Measurements from ENCODE around the gene SRP9.

The SRP9 gene

GRCh38 chr1:225815526-225816178 is 38.0 kb downstream of the SRP9 start:
- TF ChIP-seq CTCF (IDR thresholded peaks at IDR 0.05) (no peak), ZFX (IDR thresholded peaks at IDR 0.05; ENCODE audit: borderline replicate concordance) (no peak)
- no peak overlapping the region for H3K27ac ChIP-seq

DNA sequence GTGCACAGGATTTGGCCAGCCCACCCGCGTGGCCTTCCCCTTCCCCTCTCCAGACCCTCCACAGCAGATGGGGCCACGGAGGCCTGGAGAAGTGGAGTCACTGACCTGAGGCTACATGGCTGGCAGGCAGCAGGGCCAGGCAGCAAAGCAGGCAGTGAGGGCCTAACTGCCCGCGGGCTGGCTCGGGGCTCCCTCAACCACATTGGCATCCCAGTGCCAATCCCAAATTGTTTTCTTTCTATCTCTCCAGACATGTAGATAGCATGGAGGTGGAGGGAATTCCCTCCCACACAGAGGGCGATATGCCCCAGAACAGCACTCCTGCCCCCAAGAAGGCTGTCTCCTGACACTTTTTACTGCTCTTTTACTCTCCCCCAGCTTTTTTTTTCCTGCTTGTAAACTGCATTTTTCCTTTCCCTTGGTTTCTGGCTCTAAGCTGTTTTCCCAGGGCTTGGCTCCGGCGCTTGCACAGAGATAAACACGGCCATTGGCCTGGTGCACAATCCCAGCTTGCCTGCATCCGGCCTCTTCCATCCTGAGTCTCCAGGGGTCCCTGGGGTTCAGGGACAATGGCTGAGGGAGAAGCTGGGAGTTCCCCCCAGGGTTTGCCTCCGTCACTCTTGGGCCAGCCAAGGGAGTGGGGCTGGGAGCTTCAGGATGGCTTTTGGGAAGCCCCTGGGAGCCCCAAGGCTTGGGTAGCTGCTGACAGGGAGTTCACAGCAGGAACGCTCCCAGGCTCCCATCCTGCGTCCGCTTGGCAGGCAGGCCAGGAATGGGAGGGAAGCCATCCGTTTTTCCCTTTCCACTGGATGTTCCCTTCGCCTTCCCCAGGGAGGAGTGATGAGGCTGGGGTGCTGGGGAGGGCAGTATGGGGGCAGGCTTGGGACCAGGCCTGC is 39.3 kb downstream of the SRP9 start:
- peak overlapping the region; percentile 52 for H3K27ac ChIP-seq
- no peak for TF ChIP-seq ZFX (IDR thresholded peaks at IDR 0.05; ENCODE audit: borderline replicate concordance)
- TF ChIP-seq CTCF (IDR thresholded peaks at IDR 0.05): no peak; the same call in 1 of the 2 replicates

DNA sequence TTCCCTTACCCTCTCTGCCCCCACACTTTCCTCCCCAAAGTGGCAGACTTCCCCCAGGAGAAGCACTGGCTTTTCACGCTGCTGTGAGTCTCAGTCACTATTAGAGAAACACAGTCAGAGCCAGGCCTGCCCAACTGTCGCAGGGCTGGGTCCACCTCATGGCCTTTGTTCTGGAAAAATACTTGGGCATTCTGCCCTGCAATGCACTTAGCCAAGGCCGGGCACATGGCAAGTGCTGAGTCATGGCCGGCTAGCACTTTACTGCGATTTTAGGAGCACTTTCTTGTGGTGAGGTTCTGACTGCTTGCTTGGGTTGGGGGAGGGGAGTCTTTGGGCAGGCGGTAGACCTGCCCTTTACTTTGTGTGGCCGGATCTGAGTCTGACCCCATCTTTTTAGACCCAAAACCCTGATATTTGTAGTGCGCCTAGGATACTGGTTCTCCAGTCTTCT is 40.0 kb downstream of the SRP9 start:
- no peak for TF ChIP-seq ZFX (IDR thresholded peaks at IDR 0.05; ENCODE audit: borderline replicate concordance)
- no peak for TF ChIP-seq CTCF (IDR thresholded peaks at IDR 0.05)
- H3K27ac ChIP-seq: peak overlapping the region; percentile 52

- no peak for TF ChIP-seq CTCF (IDR thresholded peaks at IDR 0.05)
- no peak for TF ChIP-seq ZFX (IDR thresholded peaks at IDR 0.05; ENCODE audit: borderline replicate concordance)
- peak overlapping the region; percentile 52 for H3K27ac ChIP-seq
Observed at GRCh38 chr1:225818229-225818628, 40.6 kb downstream of the SRP9 start.

GRCh38 chr1:225819346-225820192 is 41.9 kb downstream of the SRP9 start:
- no peak for TF ChIP-seq CTCF (IDR thresholded peaks at IDR 0.05)
- TF ChIP-seq ZFX (IDR thresholded peaks at IDR 0.05; ENCODE audit: borderline replicate concordance): no peak
- no peak overlapping the region for H3K27ac ChIP-seq

DNA sequence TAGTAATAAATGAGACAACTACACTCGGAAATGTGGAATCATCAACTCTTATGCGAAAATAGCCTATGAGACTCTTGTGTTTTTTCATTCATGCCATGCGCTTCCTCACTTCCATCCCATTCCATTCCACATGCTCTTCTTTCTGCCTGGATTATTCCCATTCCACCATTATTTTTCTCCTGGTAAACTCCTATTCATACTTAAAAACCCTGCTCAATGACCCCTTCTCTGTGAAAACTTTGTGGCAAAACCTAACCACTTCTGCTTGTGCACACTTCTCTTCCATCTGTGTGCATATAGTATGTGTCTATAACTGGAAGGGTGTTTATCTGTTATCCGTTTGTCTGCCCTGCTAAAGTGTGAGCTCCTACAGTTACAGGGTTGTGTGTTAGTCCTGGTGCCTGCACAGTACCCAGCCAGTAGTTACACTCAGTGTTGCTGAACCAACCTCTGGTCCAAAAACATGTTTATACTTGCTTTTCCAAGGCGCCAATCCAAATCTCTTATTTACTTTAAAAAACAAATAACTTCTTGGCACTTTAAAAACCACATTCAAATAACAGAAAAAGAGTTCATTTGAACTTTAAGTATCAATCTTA is 43.0 kb downstream of the SRP9 start:
- TF ChIP-seq CTCF (IDR thresholded peaks at IDR 0.05) (no peak), ZFX (IDR thresholded peaks at IDR 0.05; ENCODE audit: borderline replicate concordance) (no peak)
- H3K27ac ChIP-seq: peak overlapping the region; percentile 64
